Endothelial cell of umbilical vein (primary cell): Measurements from ENCODE around the gene OPCML. TPM values are rescaled to one million over a fixed set of nuclear protein-coding genes. Genes with fewer than 3 reads are reported as not detected.

ENCODE experiments used
- BruUV-seq: library from RNA; stranded (reverse); fragments of 400-500 nt; replicated peaks from 2 replicates; lab custom pipeline; 2021; lab: Mats Ljungman, UMichigan
- CTCF ChIA-PET: fragments of 300-600, 350-600 bp; sonication (Branson Sonifier 250); formaldehyde crosslinking; loops from one replicate; lab custom pipeline; 2021; ENCODE audit warnings: antibody characterized with exemption, inconsistent platforms; lab: Charles Lee
- POLR2A ChIA-PET: fragments of 300-600, 350-600 bp; sonication (Branson Sonifier 250); formaldehyde crosslinking; loops from one replicate; lab custom pipeline; 2021; ENCODE audit warnings: antibody characterized with exemption, inconsistent platforms; lab: Charles Lee
- DNase-seq: peaks from one replicate; pipeline ENCODE4 v3.0.0-alpha.2; 2011; ENCODE audit warnings: low read depth, low spot score
- FAIRE-seq: peaks from 2 replicates; lab custom pipeline; 2011; peaks lifted over from hg19 to GRCh38; lab: Jason Lieb, UNC
- H2AFZ ChIP-seq: 2 replicates; pipeline ENCODE4 v1.6.0; 2012; ENCODE audit warnings: low read depth, low read length, control low read depth, inconsistent platforms
- H3K27ac ChIP-seq: 2 replicates; pipeline ENCODE4 v1.5.1; 2011; ENCODE audit warnings: low read depth, mild to moderate bottlenecking, control low read depth, low read length, moderate library complexity; ENCODE audit not compliant: insufficient read depth
- H3K27me3 ChIP-seq, 2 experiments: 2 replicates each; pipeline versions ENCODE4 v1.6.0 to v1.6.1; 2011; ENCODE audit warnings: low read length in 2 of 2, mixed read lengths in 1 of 2; ENCODE audit not compliant: control insufficient read depth in 2 of 2, insufficient read depth in 2 of 2
- H3K36me3 ChIP-seq, 2 experiments: 2 replicates in 1 of 2; 3 replicates in 1 of 2; pipeline ENCODE4 v1.5.1; 2011; ENCODE audit warnings: low read length in 2 of 2, mild to moderate bottlenecking in 1 of 2, moderate library complexity in 1 of 2; ENCODE audit not compliant: control insufficient read depth in 2 of 2, insufficient read depth in 2 of 2; ENCODE audit errors: extremely low read depth in 1 of 2
- H3K4me1 ChIP-seq: 3 replicates; pipeline ENCODE4 v1.5.1; 2011; ENCODE audit warnings: mild to moderate bottlenecking, low read length; ENCODE audit not compliant: control insufficient read depth, insufficient read depth; ENCODE audit errors: extremely low read depth
- H3K4me2 ChIP-seq: 2 replicates; pipeline ENCODE4 v1.6.1; 2011; ENCODE audit warnings: low read length, control low read depth, mixed read lengths; ENCODE audit not compliant: insufficient read depth
- H3K4me3 ChIP-seq, 3 experiments: fragments of 200-600 bp in 1 of 3; sonication (generic), shearing (Covaris generic) in 1 of 3; replicated peaks in 1 of 3; 2 replicates each; pipeline ENCODE4 v1.5.1; 2011 to 2016; ENCODE audit warnings: control low read depth in 3 of 3, low read length in 3 of 3, mild to moderate bottlenecking in 2 of 3, inconsistent platforms in 1 of 3, low read depth in 1 of 3, moderate library complexity in 1 of 3; ENCODE audit not compliant: insufficient read depth in 1 of 3
- H3K79me2 ChIP-seq: 2 replicates; pipeline ENCODE4 v1.6.0; 2012; ENCODE audit warnings: low read length, inconsistent platforms; ENCODE audit not compliant: control insufficient read depth, insufficient read depth
- H3K9ac ChIP-seq: replicated peaks from 2 replicates; pipeline ENCODE3; 2011; ENCODE audit warnings: low read length, control low read depth; ENCODE audit not compliant: insufficient read depth; ENCODE audit errors: extremely low read depth
- H3K9me1 ChIP-seq: replicated peaks from 3 replicates; pipeline ENCODE4 v1.6.0; 2011; ENCODE audit warnings: mild to moderate bottlenecking, low read length; ENCODE audit not compliant: control insufficient read depth, insufficient read depth; ENCODE audit errors: extremely low read depth
- H3K9me3 ChIP-seq: replicated peaks from 2 replicates; pipeline ENCODE4 v1.5.1; 2012; ENCODE audit warnings: low read length, inconsistent platforms; ENCODE audit not compliant: control insufficient read depth, insufficient read depth
- H4K20me1 ChIP-seq: replicated peaks from 2 replicates; pipeline ENCODE3; 2011; ENCODE audit warnings: mild to moderate bottlenecking, low read length; ENCODE audit not compliant: control insufficient read depth, insufficient read depth; ENCODE audit errors: extremely low read depth
- EZH2 ChIP-seq: IDR thresholded peaks from 2 replicates; pipeline ENCODE4 v1.6.1; 2012; ENCODE audit warnings: borderline replicate concordance, low read depth, mild to moderate bottlenecking, moderate library complexity, low read length, inconsistent platforms; ENCODE audit not compliant: severe bottlenecking
- FOS ChIP-seq: IDR thresholded peaks from 2 replicates; pipeline ENCODE4 v1.6.1; 2011; ENCODE audit warnings: mild to moderate bottlenecking, low read length, moderate library complexity, borderline replicate concordance; ENCODE audit not compliant: insufficient read depth
- GATA2 ChIP-seq: IDR thresholded peaks from 2 replicates; pipeline ENCODE4 v1.7.0; 2011; ENCODE audit warnings: low read depth, mild to moderate bottlenecking, moderate library complexity, mixed read lengths, low read length; ENCODE audit not compliant: insufficient read length, insufficient read depth
- JUN ChIP-seq: IDR thresholded peaks from 2 replicates; pipeline ENCODE4 v1.6.1; 2011; ENCODE audit warnings: borderline replicate concordance, low read depth; ENCODE audit not compliant: insufficient read length, insufficient read depth
- MYC ChIP-seq: IDR thresholded peaks from one replicate; pipeline ENCODE4 v1.6.1; 2011; ENCODE audit warnings: mild to moderate bottlenecking, low read depth, low read length
- POLR2A ChIP-seq: IDR thresholded peaks from 2 replicates; pipeline ENCODE4 v1.6.1; 2012; ENCODE audit warnings: low read depth, mild to moderate bottlenecking, control low read depth, low read length
- POLR2AphosphoS5 ChIP-seq: IDR thresholded peaks from 2 replicates; pipeline ENCODE4 v1.6.1; 2012; ENCODE audit warnings: low read depth, mild to moderate bottlenecking, control low read depth, low read length, moderate library complexity; ENCODE audit not compliant: insufficient read depth
- dilution Hi-C: fragments of 300-500 bp; cut with MboI; formaldehyde crosslinking; loops from one replicate; pipeline ENCODE4 v1.15.0; 2019; ENCODE audit warnings: low sequenced_read_pairs; ENCODE audit not compliant: extremely low pct_ligation_motif_present
- intact Hi-C: fragments of 100-400 bp; cut with micrococcal nuclease; formaldehyde crosslinking; loops from one replicate; pipeline ENCODE4 v1.10.0; 2022
- polyA plus RNA-seq, 4 experiments: library from polyadenylated mRNA; depleted of rRNA in 3 of 4; stranded (reverse) in 3 of 4; unstranded in 1 of 4; fragments of >200 nt; gene quantifications; 2 replicates each; pipeline versions ENCODE4 v1.2.1 to v1.2.3, GENCODE V29; 2011 to 2012; ENCODE audit warnings: missing spikeins in 1 of 4
- total RNA-seq: library from RNA; stranded (reverse); gene quantifications from 2 replicates; pipeline ENCODE4 v1.2.3, GENCODE V29; 2021
- TF ChIP-seq, protein P1 (sequence below), 2 donors: IDR thresholded peaks; 1 replicate in 1 of 2; 2 replicates in 1 of 2; pipeline ENCODE4 v1.5.1; 2011; ENCODE audit warnings: low read length in 2 of 2, mild to moderate bottlenecking in 2 of 2, moderate library complexity in 2 of 2, control low read depth in 1 of 2, inconsistent platforms in 1 of 2, low read depth in 1 of 2; ENCODE audit not compliant: insufficient read depth in 1 of 2; ENCODE audit errors: extremely low read depth in 1 of 2
- TF ChIP-seq, protein P2 (sequence below): IDR thresholded peaks from 2 replicates; pipeline ENCODE4 v1.6.1; 2011; ENCODE audit not compliant: insufficient read depth, insufficient read length

The OPCML gene
- total and polyA plus RNA-seq, 2 donors (not counting 3 experiments of a cell fraction or from before 2014, with no cell fraction given) = not detected

DNA sequence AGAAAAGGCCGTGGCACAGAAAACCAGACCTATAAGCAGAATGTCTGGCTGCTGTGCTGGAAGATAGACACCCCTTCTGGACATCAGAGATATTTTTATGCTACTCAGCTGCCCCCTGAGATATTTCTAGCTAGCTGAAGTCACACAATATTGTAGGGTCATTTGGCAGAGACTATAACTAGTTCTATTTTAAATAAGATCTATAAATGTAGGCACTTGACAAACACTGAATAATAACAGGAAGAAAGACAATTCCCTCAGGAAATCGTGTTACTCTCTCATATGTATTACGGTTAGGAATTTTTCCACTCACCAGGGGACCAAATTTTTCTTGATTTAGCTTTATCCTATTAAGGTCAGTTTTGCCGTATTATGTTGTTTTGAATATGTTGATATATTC, 845.4 kb downstream of the OPCML start:
- Histone ChIP-seq H3K9me1 (no peaks in the 10 kb centered on the region), H3K27me3 (no peaks in the 10 kb centered on the region), H3K9me3 (peaks cover 2% of the 10 kb centered on the region), H3K36me3 (no peaks in the 10 kb centered on the region), H4K20me1 (no peaks in the 10 kb centered on the region), H3K4me2 (no peak overlapping the region), H3K79me2 (no peaks in the 10 kb centered on the region), H3K4me3 (no peak overlapping the region), H2AFZ (no peak overlapping the region), H3K9ac (no peak overlapping the region), H3K27ac (no peak overlapping the region), H3K4me1 (peaks cover 2% of the 10 kb centered on the region)
- BruUV-seq = no TSS peak
- FAIRE-seq = no peak
- TF ChIP-seq, protein P1, sequence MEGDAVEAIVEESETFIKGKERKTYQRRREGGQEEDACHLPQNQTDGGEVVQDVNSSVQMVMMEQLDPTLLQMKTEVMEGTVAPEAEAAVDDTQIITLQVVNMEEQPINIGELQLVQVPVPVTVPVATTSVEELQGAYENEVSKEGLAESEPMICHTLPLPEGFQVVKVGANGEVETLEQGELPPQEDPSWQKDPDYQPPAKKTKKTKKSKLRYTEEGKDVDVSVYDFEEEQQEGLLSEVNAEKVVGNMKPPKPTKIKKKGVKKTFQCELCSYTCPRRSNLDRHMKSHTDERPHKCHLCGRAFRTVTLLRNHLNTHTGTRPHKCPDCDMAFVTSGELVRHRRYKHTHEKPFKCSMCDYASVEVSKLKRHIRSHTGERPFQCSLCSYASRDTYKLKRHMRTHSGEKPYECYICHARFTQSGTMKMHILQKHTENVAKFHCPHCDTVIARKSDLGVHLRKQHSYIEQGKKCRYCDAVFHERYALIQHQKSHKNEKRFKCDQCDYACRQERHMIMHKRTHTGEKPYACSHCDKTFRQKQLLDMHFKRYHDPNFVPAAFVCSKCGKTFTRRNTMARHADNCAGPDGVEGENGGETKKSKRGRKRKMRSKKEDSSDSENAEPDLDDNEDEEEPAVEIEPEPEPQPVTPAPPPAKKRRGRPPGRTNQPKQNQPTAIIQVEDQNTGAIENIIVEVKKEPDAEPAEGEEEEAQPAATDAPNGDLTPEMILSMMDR (IDR thresholded peaks at IDR 0.05; ENCODE audit: extremely low read depth in 1 of 2, insufficient read depth in 1 of 2, low read depth in 1 of 2, low read length in 2 of 2) = no peak
- no peak for TF ChIP-seq JUN
- TF ChIP-seq GATA2 = no peak
- TF ChIP-seq EZH2 = no peak
- TF ChIP-seq POLR2AphosphoS5 = no peak
- TF ChIP-seq, protein P2, sequence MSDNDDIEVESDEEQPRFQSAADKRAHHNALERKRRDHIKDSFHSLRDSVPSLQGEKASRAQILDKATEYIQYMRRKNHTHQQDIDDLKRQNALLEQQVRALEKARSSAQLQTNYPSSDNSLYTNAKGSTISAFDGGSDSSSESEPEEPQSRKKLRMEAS = no peak
- TF ChIP-seq FOS = no peak
- TF ChIP-seq MYC = no peak
- no peak for TF ChIP-seq POLR2A
- intact Hi-C loops (no loop called here), dilution Hi-C loops (no loop called here)
- ChIA-PET CTCF (no interaction called here), POLR2A (no interaction called here)
- DNase-seq = peak; percentile 21
